Measurements from ENCODE around the gene RHOF. TPM values are rescaled to one million over a fixed set of nuclear protein-coding genes. Genes with fewer than 3 reads are reported as not detected.

RHOF gene
- total and polyA plus RNA-seq, 2 of the 13 experiments (the other 11 are each of a cell fraction or from before 2014, with no cell fraction given) = 14.6 to 32.2 TPM

GRCh38 chr12:121767525-121768016, 25.9 kb downstream of the RHOF start (continued):
- TF ChIP-seq ZNF609 (CRISPR knock-in tag; IDR thresholded peaks at IDR 0.05; ENCODE audit: borderline replicate concordance) = no peak
- TF ChIP-seq SP1 (IDR thresholded peaks at IDR 0.05) = no peak
- no peak for TF ChIP-seq SP1 (CRISPR knock-in tag; IDR thresholded peaks at IDR 0.05)

GRCh38 chr12:121766290-121767039, 27.0 kb downstream of the RHOF start:
- H3K27ac ChIP-seq (ENCODE audit: extremely low read length, insufficient read depth, low read length) = no peak overlapping the region
- no peak for ATAC-seq
- no peak overlapping the region for H3K4me2 ChIP-seq (ENCODE audit: low read depth, low read length)
- H3K9ac ChIP-seq (ENCODE audit: insufficient read depth, low read depth, low read length) = no peak overlapping the region
- no TSS peak for BruUV-seq (replicated peaks)
- no peak for TF ChIP-seq TRAFD1 (CRISPR knock-in tag; IDR thresholded peaks at IDR 0.05; ENCODE audit: borderline replicate concordance)
- no peak for TF ChIP-seq ZNF577 (CRISPR knock-in tag; IDR thresholded peaks at IDR 0.05; ENCODE audit: borderline replicate concordance, low read depth)
- TF ChIP-seq NR2F1 (CRISPR knock-in tag; IDR thresholded peaks at IDR 0.05) = no peak
- no peak for TF ChIP-seq ZNF724P (CRISPR knock-in tag; IDR thresholded peaks at IDR 0.05; ENCODE audit: borderline replicate concordance)
- peak; percentile 77 for TF ChIP-seq NFYB (CRISPR knock-in tag; IDR thresholded peaks at IDR 0.05)
- peak; percentile 65 for TF ChIP-seq NFYC (CRISPR knock-in tag; IDR thresholded peaks at IDR 0.05)
- no peak for TF ChIP-seq ETS1 (CRISPR knock-in tag; IDR thresholded peaks at IDR 0.05)
- no peak for TF ChIP-seq THAP8 (CRISPR knock-in tag; IDR thresholded peaks at IDR 0.05; ENCODE audit: borderline replicate concordance)
- no peak for TF ChIP-seq ZNF30 (CRISPR knock-in tag; IDR thresholded peaks at IDR 0.05)
- TF ChIP-seq NFE2L2 (IDR thresholded peaks at IDR 0.05; ENCODE audit: low read length) = no peak
- no peak for FAIRE-seq
- H3K4me3 ChIP-seq (replicated peaks in 1 of 3; ENCODE audit: insufficient read depth in 1 of 3, low read depth in 2 of 3, low read length in 3 of 3) = no peak overlapping the region
- DNase-seq (ENCODE audit: low spot score) = no peak
- intact Hi-C loops (cut with micrococcal nuclease; ENCODE audit: unreplicated experiment) = no loop called here
- in situ Hi-C loops (cut with HindIII; ENCODE audit: extremely low pct_ligation_motif_present, low pct_unique_long_range_greater_than_20kb) = no loop called here
- H4K20me1 ChIP-seq (ENCODE audit: insufficient read depth, low read length) = no peaks in the 10 kb centered on the region
- ChIA-PET POLR2A (no interaction called here), CTCF (ENCODE audit: low intra/inter-chr PET ratio, low total read pairs) (no interaction called here)
- H2AFZ ChIP-seq (ENCODE audit: low read length) = no peak overlapping the region
- 100% methylated on average over 3 of the region's 5 CpGs for WGBS (ENCODE audit: low lambda C conversion rate)
- no peaks in the 10 kb centered on the region for H3K36me3 ChIP-seq (replicated peaks in 1 of 2; ENCODE audit: control insufficient read depth in 1 of 2, insufficient read depth in 2 of 2, low read length in 2 of 2)
- H3K4me1 ChIP-seq (ENCODE audit: insufficient read depth, low read length) = peaks cover 25% of the 10 kb centered on the region
- H3K79me2 ChIP-seq (ENCODE audit: insufficient read depth, low read length) = no peaks in the 10 kb centered on the region
- H3K27me3 ChIP-seq (ENCODE audit: control insufficient read depth in 1 of 2, insufficient read depth in 2 of 2, low read length in 2 of 2) = no peaks in the 10 kb centered on the region
- no peaks in the 10 kb centered on the region for H3K9me3 ChIP-seq (ENCODE audit: low read length)

All from HepG2 (cell line).